ENCODE results near the gene KLHL26. TPM values are rescaled to one million over a fixed set of nuclear protein-coding genes. Genes with fewer than 3 reads are reported as not detected.

The KLHL26 gene
- total and polyA plus RNA-seq, 2 of the 13 experiments (the other 11 are each of a cell fraction or from before 2014, with no cell fraction given) = 1.5 to 1.7 TPM

GRCh38 chr19:18588611-18589379 is 48.0 kb upstream of the KLHL26 start, which contains the start of gene REX1BD (continued):
- TF ChIP-seq ZNF350 (CRISPR knock-in tag; IDR thresholded peaks at IDR 0.05; ENCODE audit: borderline replicate concordance, low read depth) (peak; percentile 6), ETS1 (CRISPR knock-in tag; IDR thresholded peaks at IDR 0.05) (no peak; the same call in 1 of the 2 replicates), FOXK1 (CRISPR knock-in tag; IDR thresholded peaks at IDR 0.05; ENCODE audit: borderline replicate concordance, low read depth) (peak; percentile 58; the same call in 1 of the 2 replicates), ZNF382 (CRISPR knock-in tag; IDR thresholded peaks at IDR 0.05; ENCODE audit: borderline replicate concordance) (no peak), ZNF138 (CRISPR knock-in tag; IDR thresholded peaks at IDR 0.05; ENCODE audit: low read depth) (peak; percentile 68; the same call in 1 of the 2 replicates), ZNF230 (CRISPR knock-in tag; IDR thresholded peaks at IDR 0.05) (peak; percentile 39; the same call in 1 of the 2 replicates), ZFX (CRISPR knock-in tag; IDR thresholded peaks at IDR 0.05; ENCODE audit: low read depth) (peak; percentile 81), GTF3A (CRISPR knock-in tag; conservative IDR thresholded peaks at IDR 0.05) (no peak), SOX6 (IDR thresholded peaks at IDR 0.05) (no peak), SOX6 (CRISPR knock-in tag; IDR thresholded peaks at IDR 0.05) (peak; percentile 44), ELF3 (CRISPR knock-in tag; IDR thresholded peaks at IDR 0.05) (peak; percentile 44; the same call in 1 of the 2 replicates), ZNF800 (CRISPR knock-in tag; IDR thresholded peaks at IDR 0.05) (peak; percentile 17; the same call in 1 of the 2 replicates), ZBTB40 (IDR thresholded peaks at IDR 0.05) (no peak), ZBTB40 (CRISPR knock-in tag; IDR thresholded peaks at IDR 0.05) (no peak; the same call in 1 of the 2 replicates), KDM2A (CRISPR knock-in tag; IDR thresholded peaks at IDR 0.05; ENCODE audit: borderline replicate concordance, low read depth) (peak; percentile 92), ZNF558 (CRISPR knock-in tag; IDR thresholded peaks at IDR 0.05; ENCODE audit: borderline replicate concordance) (no peak)
